ENCODE results near the gene ABHD17B.
A peak's percentile ranks its signal among the peaks of the same experiment; 100 is the strongest.
"Not testable (repeated sequence)": the region's sequence is repeated elsewhere in the genome, so short reads cannot be mapped to it uniquely, and the experiment has no call there.

ABHD17B gene

GRCh38 chr9:71915495-71915894 lies 4.5 kb upstream of the ABHD17B start:
- no peak for DNase-seq (ENCODE audit: low spot score)

GRCh38 chr9:71911908-71912335 lies 929 bp upstream of the ABHD17B start:
- no peak for DNase-seq (ENCODE audit: low spot score)

GRCh38 chr9:71910650-71911060 lies 338 bp downstream of the ABHD17B start:
- DNase-seq (ENCODE audit: low spot score), result no peak

GRCh38 chr9:71909887-71910649 lies 925 bp downstream of the ABHD17B start:
- peak; percentile 83 for DNase-seq (ENCODE audit: low spot score)

- no peak for DNase-seq (ENCODE audit: low spot score)
Observed at GRCh38 chr9:71908825-71909224, 2.2 kb downstream of the ABHD17B start.

- DNase-seq (ENCODE audit: low spot score), result no peak
Observed at GRCh38 chr9:71904076-71904475, 6.9 kb downstream of the ABHD17B start.

GRCh38 chr9:71901695-71902597 lies 9.0 kb downstream of the ABHD17B start:
- no peak for DNase-seq (ENCODE audit: low spot score)

GRCh38 chr9:71898756-71899155 lies 12.2 kb downstream of the ABHD17B start:
- not testable (repeated sequence) for DNase-seq (ENCODE audit: low spot score)

- no peak for DNase-seq (ENCODE audit: low spot score)
Observed at GRCh38 chr9:71897577-71897976, 13.4 kb downstream of the ABHD17B start.

GRCh38 chr9:71896761-71897160 lies 14.2 kb downstream of the ABHD17B start:
- no peak for DNase-seq (ENCODE audit: low spot score)

- no peak for DNase-seq (ENCODE audit: low spot score)
Observed at GRCh38 chr9:71895955-71896354, 15.0 kb downstream of the ABHD17B start.

GRCh38 chr9:71895117-71895516 lies 15.9 kb downstream of the ABHD17B start:
- no peak for DNase-seq (ENCODE audit: low spot score)

- no peak for DNase-seq (ENCODE audit: low spot score)
Observed at GRCh38 chr9:71891557-71892189, 19.3 kb downstream of the ABHD17B start.

- DNase-seq (ENCODE audit: low spot score), result no peak
Observed at GRCh38 chr9:71890042-71890679, 20.8 kb downstream of the ABHD17B start.

GRCh38 chr9:71887362-71887761 lies 23.6 kb downstream of the ABHD17B start:
- DNase-seq (ENCODE audit: low spot score), result no peak

GRCh38 chr9:71886541-71886940 lies 24.5 kb downstream of the ABHD17B start:
- DNase-seq (ENCODE audit: low spot score), result no peak

- no peak for DNase-seq (ENCODE audit: low spot score)
Observed at GRCh38 chr9:71886015-71886414, 25.0 kb downstream of the ABHD17B start.

GRCh38 chr9:71885467-71885866 lies 25.5 kb downstream of the ABHD17B start:
- DNase-seq (ENCODE audit: low spot score), result no peak

- no peak for DNase-seq (ENCODE audit: low spot score)
Observed at GRCh38 chr9:71884005-71884404, 27.0 kb downstream of the ABHD17B start.

- DNase-seq (ENCODE audit: low spot score), result no peak
Observed at GRCh38 chr9:71879644-71880174, 31.3 kb downstream of the ABHD17B start.

- no peak for DNase-seq (ENCODE audit: low spot score)
Observed at GRCh38 chr9:71878327-71879274, 32.4 kb downstream of the ABHD17B start.

All from ecto neural progenitor cell (in vitro differentiated cells).